Measurements from ENCODE around the gene PTPN23. TPM values are rescaled to one million over a fixed set of nuclear protein-coding genes. Genes with fewer than 3 reads are reported as not detected.

Gene PTPN23
- total and polyA plus RNA-seq, 2 of the 13 experiments (the other 11 are each of a cell fraction or from before 2014, with no cell fraction given), result 2.3 to 3.7 TPM

DNA sequence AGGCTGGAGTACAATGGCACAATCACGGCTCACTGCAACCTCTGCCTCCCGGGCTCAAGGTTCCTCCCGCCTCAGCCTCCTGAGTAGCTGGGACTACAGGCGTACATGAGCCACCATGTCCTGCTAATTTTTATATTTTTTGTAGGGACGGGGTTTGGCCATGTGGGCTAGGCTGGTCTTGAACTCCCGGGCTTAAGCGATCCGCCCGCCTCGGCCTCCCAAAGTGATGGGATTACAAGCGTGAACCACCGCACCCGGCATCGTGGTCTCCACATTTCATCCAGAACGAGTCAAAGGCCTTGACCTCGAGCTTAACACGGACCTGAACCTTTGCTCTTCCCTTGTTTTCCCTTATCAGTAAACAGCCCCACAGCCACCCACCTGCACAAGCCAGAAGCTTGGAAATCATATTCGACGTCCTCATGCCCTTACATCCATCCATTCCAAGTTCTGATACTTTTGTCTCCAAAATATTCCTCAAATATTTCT is 1.4 kb upstream of the PTPN23 start (continued):
- TF ChIP-seq CTCF (CRISPR knock-in tag; IDR thresholded peaks at IDR 0.05) (no peak), SMAD1 (CRISPR knock-in tag; IDR thresholded peaks at IDR 0.05; ENCODE audit: borderline replicate concordance, low read depth) (no peak), ZNF777 (CRISPR knock-in tag; IDR thresholded peaks at IDR 0.05) (no peak; the same call in 1 of the 2 replicates), TEAD3 (CRISPR knock-in tag; optimal IDR thresholded peaks at IDR 0.05; ENCODE audit: borderline replicate concordance) (peak; percentile 85), MEF2D (CRISPR knock-in tag; IDR thresholded peaks at IDR 0.05) (peak; percentile 80), SMAD9 (CRISPR knock-in tag; IDR thresholded peaks at IDR 0.05) (0 out of 2 replicates have a peak, but pooled peaks have one; percentile 56), ARNTL (CRISPR knock-in tag; IDR thresholded peaks at IDR 0.05) (peak; percentile 25; the same call in 1 of the 2 replicates), ZNF557 (CRISPR knock-in tag; IDR thresholded peaks at IDR 0.05) (peak; percentile 75; the same call in 1 of the 2 replicates), ZNF781 (CRISPR knock-in tag; IDR thresholded peaks at IDR 0.05; ENCODE audit: borderline replicate concordance, not compliant biosample characterization) (peak; percentile 40), ZNF274 (CRISPR knock-in tag; IDR thresholded peaks at IDR 0.05) (0 out of 2 replicates have a peak, but pooled peaks have one; percentile 49), CCAR2 (optimal IDR thresholded peaks at IDR 0.05; ENCODE audit: low read depth, low read length) (no peak), TBX3 (IDR thresholded peaks at IDR 0.05; ENCODE audit: borderline replicate concordance) (no peak; the same call in 1 of the 2 replicates), ZBTB38 (CRISPR knock-in tag; IDR thresholded peaks at IDR 0.05) (peak; percentile 73), MXD1 (CRISPR knock-in tag; IDR thresholded peaks at IDR 0.05) (0 out of 2 replicates have a peak, but pooled peaks have one; percentile 68), ZNF530 (CRISPR knock-in tag; IDR thresholded peaks at IDR 0.05; ENCODE audit: low read depth) (no peak), NR1H2 (CRISPR knock-in tag; IDR thresholded peaks at IDR 0.05; ENCODE audit: borderline replicate concordance, low read depth) (0 out of 2 replicates have a peak, but pooled peaks have one; percentile 63), ZSCAN25 (CRISPR knock-in tag; IDR thresholded peaks at IDR 0.05) (peak; percentile 68), SATB2 (CRISPR knock-in tag; IDR thresholded peaks at IDR 0.05) (peak; percentile 10; the same call in 1 of the 2 replicates), CREM (IDR thresholded peaks at IDR 0.05) (peak; percentile 38; the same call in 1 of the 2 replicates), CREM (CRISPR knock-in tag; IDR thresholded peaks at IDR 0.05) (no peak), CCDC6 (CRISPR knock-in tag; IDR thresholded peaks at IDR 0.05) (no peak; the same call in 1 of the 2 replicates), SP4 (CRISPR knock-in tag; IDR thresholded peaks at IDR 0.05) (peak; percentile 65)
- TF ChIP-seq, protein P1, sequence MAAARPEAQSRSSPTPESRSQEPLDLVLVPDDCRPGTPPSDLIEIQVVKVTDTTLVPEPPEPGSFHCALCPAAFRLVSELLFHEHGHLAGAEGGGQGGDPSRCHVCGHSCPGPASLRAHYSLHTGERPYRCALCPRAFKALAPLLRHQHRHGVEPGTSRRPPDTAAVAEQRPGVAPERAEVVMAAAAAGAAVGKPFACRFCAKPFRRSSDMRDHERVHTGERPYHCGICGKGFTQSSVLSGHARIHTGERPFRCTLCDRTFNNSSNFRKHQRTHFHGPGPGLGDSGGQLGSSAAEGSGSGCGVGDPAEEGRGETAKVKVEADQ (CRISPR knock-in tag; IDR thresholded peaks at IDR 0.05; ENCODE audit: borderline replicate concordance), result no peak; the same call in 1 of the 2 replicates
- TF ChIP-seq, protein P2, sequence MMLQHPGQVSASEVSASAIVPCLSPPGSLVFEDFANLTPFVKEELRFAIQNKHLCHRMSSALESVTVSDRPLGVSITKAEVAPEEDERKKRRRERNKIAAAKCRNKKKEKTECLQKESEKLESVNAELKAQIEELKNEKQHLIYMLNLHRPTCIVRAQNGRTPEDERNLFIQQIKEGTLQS (CRISPR knock-in tag; IDR thresholded peaks at IDR 0.05), result no peak
- TF ChIP-seq, protein P3, sequence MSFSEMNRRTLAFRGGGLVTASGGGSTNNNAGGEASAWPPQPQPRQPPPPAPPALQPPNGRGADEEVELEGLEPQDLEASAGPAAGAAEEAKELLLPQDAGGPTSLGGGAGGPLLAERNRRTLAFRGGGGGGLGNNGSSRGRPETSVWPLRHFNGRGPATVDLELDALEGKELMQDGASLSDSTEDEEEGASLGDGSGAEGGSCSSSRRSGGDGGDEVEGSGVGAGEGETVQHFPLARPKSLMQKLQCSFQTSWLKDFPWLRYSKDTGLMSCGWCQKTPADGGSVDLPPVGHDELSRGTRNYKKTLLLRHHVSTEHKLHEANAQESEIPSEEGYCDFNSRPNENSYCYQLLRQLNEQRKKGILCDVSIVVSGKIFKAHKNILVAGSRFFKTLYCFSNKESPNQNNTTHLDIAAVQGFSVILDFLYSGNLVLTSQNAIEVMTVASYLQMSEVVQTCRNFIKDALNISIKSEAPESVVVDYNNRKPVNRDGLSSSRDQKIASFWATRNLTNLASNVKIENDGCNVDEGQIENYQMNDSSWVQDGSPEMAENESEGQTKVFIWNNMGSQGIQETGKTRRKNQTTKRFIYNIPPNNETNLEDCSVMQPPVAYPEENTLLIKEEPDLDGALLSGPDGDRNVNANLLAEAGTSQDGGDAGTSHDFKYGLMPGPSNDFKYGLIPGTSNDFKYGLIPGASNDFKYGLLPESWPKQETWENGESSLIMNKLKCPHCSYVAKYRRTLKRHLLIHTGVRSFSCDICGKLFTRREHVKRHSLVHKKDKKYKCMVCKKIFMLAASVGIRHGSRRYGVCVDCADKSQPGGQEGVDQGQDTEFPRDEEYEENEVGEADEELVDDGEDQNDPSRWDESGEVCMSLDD (CRISPR knock-in tag; IDR thresholded peaks at IDR 0.05; ENCODE audit: borderline replicate concordance), result peak; percentile 53; the same call in 1 of the 2 replicates

All from HepG2 (cell line).